ENCODE data around the gene CPXM1.

The CPXM1 gene

GRCh38 chr20:2804041-2804828 is 3.8 kb upstream of the CPXM1 start:
- Histone ChIP-seq H3K36me3 (ENCODE audit: low read depth) (no peaks in the 10 kb centered on the region), H3K4me3 (ENCODE audit: severe bottlenecking) (no peak overlapping the region), H3K9me3 (ENCODE audit: severe bottlenecking) (no peaks in the 10 kb centered on the region), H3K4me1 (ENCODE audit: insufficient read depth, poor library complexity, severe bottlenecking) (no peaks in the 10 kb centered on the region), H3K27me3 (ENCODE audit: insufficient read depth, poor library complexity, severe bottlenecking) (peaks cover 41% of the 10 kb centered on the region), H3K27ac (ENCODE audit: poor library complexity, severe bottlenecking) (no peak overlapping the region)
- no peak for ATAC-seq (ENCODE audit: low read depth)
- TF ChIP-seq, protein P1, sequence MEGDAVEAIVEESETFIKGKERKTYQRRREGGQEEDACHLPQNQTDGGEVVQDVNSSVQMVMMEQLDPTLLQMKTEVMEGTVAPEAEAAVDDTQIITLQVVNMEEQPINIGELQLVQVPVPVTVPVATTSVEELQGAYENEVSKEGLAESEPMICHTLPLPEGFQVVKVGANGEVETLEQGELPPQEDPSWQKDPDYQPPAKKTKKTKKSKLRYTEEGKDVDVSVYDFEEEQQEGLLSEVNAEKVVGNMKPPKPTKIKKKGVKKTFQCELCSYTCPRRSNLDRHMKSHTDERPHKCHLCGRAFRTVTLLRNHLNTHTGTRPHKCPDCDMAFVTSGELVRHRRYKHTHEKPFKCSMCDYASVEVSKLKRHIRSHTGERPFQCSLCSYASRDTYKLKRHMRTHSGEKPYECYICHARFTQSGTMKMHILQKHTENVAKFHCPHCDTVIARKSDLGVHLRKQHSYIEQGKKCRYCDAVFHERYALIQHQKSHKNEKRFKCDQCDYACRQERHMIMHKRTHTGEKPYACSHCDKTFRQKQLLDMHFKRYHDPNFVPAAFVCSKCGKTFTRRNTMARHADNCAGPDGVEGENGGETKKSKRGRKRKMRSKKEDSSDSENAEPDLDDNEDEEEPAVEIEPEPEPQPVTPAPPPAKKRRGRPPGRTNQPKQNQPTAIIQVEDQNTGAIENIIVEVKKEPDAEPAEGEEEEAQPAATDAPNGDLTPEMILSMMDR (IDR thresholded peaks at IDR 0.05; ENCODE audit: poor library complexity, severe bottlenecking) = no peak
- DNase-seq (ENCODE audit: low spot score) = no peak

DNA sequence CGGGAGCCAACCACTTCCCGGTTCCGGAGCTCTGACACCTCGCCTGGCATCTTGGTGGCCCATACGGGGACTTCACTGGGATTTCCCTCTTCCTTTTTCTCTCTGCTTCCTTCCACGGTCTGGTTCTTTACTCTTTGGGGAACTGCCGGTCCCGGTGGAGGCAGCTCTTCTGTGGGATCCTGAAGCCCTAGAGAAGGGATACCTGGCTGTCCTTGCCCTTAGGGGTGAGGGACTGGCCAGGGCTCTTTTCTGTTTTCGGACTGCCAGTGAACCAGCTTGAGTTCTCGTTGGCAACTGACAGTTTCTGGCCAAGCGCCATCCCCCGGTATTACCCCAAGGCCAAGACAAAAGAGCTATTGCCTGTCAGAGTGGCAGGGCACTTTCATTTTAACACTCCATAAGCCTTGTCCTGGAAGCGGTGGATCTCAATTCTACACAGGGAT is 880 bp upstream of the CPXM1 start:
- no peak for DNase-seq (ENCODE audit: low spot score)
- peaks cover 41% of the 10 kb centered on the region for H3K27me3 ChIP-seq (ENCODE audit: insufficient read depth, poor library complexity, severe bottlenecking)
- H3K4me3 ChIP-seq (ENCODE audit: severe bottlenecking) = no peak overlapping the region
- H3K9me3 ChIP-seq (ENCODE audit: severe bottlenecking) = no peaks in the 10 kb centered on the region
- no peak overlapping the region for H3K27ac ChIP-seq (ENCODE audit: poor library complexity, severe bottlenecking)
- no peak for ATAC-seq (ENCODE audit: low read depth)
- H3K4me1 ChIP-seq (ENCODE audit: insufficient read depth, poor library complexity, severe bottlenecking) = no peaks in the 10 kb centered on the region
- TF ChIP-seq, protein P1 (IDR thresholded peaks at IDR 0.05; ENCODE audit: poor library complexity, severe bottlenecking) = no peak
- no peaks in the 10 kb centered on the region for H3K36me3 ChIP-seq (ENCODE audit: low read depth)

- no peaks in the 10 kb centered on the region for H3K4me1 ChIP-seq (ENCODE audit: insufficient read depth, poor library complexity, severe bottlenecking)
- no peaks in the 10 kb centered on the region for H3K36me3 ChIP-seq (ENCODE audit: low read depth)
- no peak for DNase-seq (ENCODE audit: low spot score)
- H3K27me3 ChIP-seq (ENCODE audit: insufficient read depth, poor library complexity, severe bottlenecking) = peaks cover 41% of the 10 kb centered on the region
- peak overlapping the region; percentile 15 for H3K4me3 ChIP-seq (ENCODE audit: severe bottlenecking)
- ATAC-seq (ENCODE audit: low read depth) = peak; percentile 15; the same call in 1 of the 3 replicates
- no peak overlapping the region for H3K27ac ChIP-seq (ENCODE audit: poor library complexity, severe bottlenecking)
- TF ChIP-seq, protein P1 (IDR thresholded peaks at IDR 0.05; ENCODE audit: poor library complexity, severe bottlenecking) = no peak
- H3K9me3 ChIP-seq (ENCODE audit: severe bottlenecking) = no peaks in the 10 kb centered on the region
Measured at GRCh38 chr20:2799688-2800520, 523 bp downstream of the CPXM1 start.

DNA sequence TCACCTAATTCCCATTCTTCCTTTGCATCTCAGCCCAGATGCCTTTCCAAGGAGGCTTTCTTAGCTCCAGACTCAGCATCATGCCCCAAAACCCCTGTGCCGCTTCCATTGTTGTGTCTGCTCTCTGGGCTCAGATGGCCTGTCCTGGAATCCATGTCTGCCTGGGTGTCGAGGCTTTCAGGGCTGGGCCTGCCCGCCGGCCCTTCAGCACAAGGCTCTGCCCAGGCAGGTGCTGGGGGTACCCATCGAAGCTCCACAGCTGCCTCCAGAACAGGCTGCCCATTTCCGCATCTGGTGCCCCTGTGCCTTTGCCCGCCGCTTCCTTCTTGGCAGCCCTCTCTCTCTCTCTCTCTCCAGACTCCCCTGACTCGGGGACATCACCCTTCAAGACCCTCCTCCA is 1.2 kb downstream of the CPXM1 start:
- no peak for ATAC-seq (ENCODE audit: low read depth)

More for the DNA sequence above, 1.2 kb downstream of the CPXM1 start:
- Histone ChIP-seq H3K4me1 (ENCODE audit: insufficient read depth, poor library complexity, severe bottlenecking) (no peaks in the 10 kb centered on the region), H3K27ac (ENCODE audit: poor library complexity, severe bottlenecking) (no peak overlapping the region), H3K4me3 (ENCODE audit: severe bottlenecking) (no peak overlapping the region), H3K36me3 (ENCODE audit: low read depth) (no peaks in the 10 kb centered on the region), H3K9me3 (ENCODE audit: severe bottlenecking) (no peaks in the 10 kb centered on the region), H3K27me3 (ENCODE audit: insufficient read depth, poor library complexity, severe bottlenecking) (peaks cover 41% of the 10 kb centered on the region)
- no peak for DNase-seq (ENCODE audit: low spot score)
- TF ChIP-seq, protein P1 (IDR thresholded peaks at IDR 0.05; ENCODE audit: poor library complexity, severe bottlenecking) = no peak

All from RWPE2 (cell line).